GM18499 (cell line): Measurements from ENCODE around the gene ERP44.
"Not testable (repeated sequence)": the region's sequence is repeated elsewhere in the genome, so short reads cannot be mapped to it uniquely, and the experiment has no call there.

Source experiments
- ATAC-seq: cut with Tn5 transposase; IDR thresholded peaks from one replicate; pipeline ENCODE4 v1.9.1; 2021; ENCODE audit warnings: moderate number of reproducible peaks; ENCODE audit not compliant: insufficient read depth, unreplicated experiment

Gene ERP44

DNA sequence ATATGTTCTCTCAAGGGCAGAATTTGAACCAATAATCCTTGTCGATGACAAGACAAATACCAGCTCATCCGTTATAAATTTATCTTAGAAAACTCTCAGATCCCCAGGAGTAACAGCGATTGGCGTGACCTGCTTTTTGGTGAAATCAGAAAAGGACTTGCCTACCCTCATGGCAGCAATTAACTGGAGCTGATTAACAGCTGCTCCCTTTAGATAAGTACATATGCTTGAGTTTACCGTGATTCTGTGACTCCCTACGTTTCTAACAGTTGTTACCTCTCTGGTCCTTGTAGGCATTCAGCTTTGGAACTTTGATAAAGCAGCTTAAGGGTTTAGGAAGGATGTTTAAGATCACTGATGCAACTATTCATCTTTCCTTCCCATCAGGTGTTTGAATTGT is 2.8 kb upstream of the ERP44 start:
- no peak for ATAC-seq

DNA sequence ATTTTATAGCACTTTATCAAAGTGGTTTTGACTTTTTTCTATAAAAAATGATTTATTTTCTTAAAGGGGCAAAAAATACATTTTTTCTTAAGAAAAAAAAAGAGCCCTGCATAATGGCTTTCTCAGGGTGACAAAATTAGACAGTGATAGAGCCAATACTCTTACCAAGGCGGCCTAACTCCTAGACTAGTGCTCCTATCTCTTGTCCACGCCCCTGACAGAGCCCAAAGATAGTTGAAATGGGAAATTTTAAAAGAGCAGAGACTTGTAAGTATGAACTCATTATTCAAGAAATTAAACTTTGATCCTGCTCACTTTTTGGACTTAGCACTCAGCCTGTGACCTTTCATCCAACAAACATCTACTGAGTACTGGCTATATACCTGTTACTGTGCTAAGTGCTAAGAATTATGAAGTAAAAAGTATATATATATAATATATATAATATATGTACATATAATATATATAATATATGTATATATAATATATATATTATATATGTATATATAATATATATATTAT is 1.4 kb upstream of the ERP44 start:
- no peak for ATAC-seq

DNA sequence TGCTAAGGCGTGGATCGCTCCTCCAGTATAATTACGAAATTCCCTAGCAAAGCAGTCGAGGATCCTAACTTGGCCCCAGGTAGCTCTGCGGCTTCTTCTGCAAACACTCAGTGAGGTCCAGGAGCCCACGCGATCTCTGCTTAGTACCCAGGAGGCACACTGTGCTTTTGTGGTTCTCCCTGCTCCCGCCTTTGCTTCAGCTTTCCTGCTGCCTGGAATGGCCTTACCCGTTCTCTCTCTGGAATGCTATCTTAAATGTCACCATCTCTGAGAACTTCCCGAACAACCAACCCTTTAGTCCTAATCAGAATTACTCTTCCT is 882 bp upstream of the ERP44 start:
- ATAC-seq, result no peak

DNA sequence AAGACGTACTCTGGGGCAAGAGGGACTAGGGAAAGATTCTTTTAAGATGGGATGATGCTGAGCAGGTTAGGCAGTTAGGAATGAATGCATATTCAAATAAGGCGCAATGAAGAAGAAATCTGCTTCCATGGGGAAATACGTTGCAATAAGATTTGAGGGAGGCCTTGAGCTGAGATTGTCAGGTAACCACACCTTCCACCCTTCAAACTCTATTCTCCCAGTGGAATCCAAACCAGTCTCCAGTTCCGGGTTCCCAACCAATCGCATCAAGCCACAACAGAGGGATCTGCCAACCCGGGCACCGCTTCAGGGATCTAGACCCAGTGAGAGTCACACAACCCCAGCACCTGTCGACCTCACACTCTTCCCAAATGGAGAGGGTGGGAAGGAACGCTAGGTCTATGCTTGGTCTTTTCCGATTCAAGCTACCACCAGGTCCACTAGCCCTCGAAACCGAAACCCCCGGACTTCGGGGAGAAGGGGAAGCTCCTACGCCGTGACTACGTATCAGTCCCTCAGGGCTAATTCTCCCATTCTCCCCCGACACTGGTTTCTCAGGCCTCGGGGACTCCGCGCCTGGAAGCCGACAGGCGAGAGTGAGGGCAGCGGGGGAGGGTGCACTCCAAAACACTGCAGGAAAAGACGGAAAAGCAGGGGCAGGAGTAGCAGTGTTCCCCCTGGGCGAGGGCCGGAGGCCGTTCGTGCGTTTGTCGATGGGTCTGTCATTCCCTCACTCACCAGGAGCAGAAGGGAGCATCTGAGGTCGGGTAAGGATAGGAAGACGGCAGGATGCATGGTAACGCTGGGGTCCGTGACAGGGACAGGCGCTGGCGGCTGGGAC is 534 bp downstream of the ERP44 start:
- ATAC-seq, result no peak

DNA sequence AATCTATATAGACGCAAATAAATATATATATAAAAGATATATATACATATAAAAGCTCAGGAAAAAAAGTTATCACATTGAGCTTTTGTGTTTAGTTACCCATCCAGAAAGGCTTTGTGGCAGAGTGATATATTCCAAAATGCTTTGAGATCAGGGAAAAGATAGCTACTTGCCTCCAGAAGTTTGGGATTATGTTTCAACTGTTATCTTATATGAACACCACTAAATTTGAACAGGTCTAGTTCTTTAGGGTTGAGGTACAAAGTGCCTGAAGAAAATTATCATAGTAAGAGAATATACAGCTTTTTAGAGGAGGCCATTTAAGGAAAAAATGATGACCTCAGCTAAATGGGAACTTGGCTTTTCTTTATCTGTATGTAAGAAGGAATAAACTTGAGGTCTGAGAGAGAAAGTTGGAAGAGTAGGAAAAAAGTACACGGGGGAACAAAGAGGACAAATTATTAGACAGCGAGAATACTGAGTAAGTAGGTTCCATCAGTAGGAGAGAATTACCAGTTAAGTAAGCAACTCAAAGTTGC is 2.4 kb downstream of the ERP44 start:
- ATAC-seq, result no peak

DNA sequence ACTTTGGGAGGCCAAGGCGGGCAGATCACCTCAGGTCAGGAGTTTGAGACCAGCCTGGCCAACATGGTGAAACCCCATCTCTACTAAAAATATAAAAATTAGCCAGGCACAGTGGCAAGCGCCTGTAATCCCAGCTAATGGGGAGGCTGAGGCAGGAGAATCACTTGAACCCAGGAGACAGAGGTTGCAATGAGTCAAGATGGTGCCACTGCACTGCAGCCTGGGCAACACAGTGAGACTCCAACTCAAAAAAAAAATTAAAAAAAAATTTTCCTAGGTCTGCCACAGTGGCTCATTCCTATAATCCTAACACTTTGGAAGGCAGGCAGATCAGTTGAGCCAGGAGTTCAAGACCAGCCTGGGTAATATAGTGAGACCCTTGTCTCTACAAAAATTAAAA is 4.4 kb downstream of the ERP44 start:
- ATAC-seq, result not testable (repeated sequence)

DNA sequence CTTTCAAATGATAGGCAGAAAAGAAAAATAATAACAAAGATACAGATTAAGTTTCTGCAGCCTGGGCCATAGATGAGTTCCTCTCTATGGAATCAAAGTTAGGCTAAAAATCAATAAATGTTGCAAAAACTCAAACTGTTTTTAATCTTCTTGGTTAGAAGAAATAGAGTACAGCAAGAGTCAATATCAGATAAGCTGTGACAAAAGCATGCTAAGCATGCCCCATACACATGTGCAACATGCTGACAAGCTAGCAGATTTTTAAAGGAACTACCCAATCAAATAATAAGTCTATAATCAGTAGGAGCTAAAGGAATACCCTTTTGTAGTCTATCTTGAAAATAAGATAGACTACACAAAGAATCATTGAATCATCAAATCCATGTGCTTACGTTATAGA is 6.7 kb downstream of the ERP44 start:
- ATAC-seq, result no peak

DNA sequence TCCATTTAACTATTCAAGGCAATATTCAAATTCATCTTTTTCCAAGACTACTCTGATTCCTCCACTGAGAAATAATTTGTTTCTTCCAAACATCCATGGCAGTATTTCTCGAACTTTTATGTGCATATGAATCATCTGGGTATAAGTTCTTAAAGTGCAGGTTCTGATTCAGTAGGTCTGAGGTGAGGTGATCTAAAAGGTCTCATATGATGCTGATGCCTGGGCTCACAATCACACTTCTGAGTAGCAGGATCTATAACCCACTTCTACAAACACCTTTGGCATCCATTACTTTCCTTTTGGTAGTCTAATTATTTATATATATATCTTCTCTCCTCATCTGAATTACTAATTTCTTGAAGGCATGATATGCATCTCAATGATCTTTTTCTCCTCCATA is 7.2 kb downstream of the ERP44 start:
- ATAC-seq, result no peak

DNA sequence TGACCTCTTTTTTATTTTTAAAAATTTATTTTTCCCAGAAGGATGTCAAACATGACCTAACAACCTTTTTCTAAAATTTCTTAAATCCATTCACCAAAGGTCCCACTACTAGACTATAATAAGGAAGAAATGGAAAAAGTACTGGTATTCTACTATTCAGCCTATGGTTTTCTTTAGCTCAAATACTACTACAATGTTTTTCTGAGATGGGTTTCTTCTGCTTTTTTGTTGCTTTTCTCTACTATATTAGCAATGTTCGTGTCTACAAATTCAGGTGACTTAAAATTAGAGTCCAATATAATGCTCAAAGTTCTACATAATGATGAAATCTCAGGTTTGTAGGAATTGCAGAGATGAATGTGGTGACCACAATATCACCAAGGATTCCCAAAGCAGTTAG is 7.9 kb downstream of the ERP44 start:
- no peak for ATAC-seq

DNA sequence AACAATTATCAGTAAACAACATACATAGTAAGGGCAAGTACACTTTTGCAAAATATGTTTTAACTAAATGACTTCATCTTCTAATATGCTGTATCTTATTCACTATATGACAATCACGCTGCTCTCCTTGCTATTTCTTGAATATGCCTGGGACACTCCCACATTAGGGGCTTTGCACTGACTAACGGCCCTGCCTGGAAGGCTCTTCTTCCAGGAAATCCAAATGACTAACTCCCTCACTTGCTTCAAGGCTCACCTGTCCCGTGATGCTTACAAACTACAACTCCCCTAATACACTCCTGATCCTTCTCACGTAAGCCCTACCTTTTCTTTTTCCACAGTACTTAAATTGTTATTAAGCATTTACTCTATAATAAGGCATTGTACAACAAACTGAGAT is 10.6 kb downstream of the ERP44 start:
- ATAC-seq, result no peak

DNA sequence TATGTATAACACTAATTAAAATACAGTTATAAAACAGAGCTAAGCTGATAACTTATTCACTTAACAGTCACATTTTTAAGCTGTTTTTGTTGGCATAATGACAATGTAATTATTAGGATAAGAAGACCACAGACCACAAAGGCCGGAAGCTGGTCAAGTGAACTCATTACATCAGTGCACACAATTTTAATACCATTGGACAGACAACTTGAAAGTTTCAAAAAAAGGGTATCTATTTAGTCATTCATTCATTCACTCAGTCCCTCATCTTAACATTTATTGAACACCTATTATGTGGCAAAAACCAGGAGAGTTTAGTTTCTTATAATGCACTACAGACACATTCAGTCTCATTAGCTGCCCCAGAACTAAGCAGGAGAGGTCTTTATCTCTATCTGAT is 11.6 kb downstream of the ERP44 start:
- ATAC-seq, result no peak

DNA sequence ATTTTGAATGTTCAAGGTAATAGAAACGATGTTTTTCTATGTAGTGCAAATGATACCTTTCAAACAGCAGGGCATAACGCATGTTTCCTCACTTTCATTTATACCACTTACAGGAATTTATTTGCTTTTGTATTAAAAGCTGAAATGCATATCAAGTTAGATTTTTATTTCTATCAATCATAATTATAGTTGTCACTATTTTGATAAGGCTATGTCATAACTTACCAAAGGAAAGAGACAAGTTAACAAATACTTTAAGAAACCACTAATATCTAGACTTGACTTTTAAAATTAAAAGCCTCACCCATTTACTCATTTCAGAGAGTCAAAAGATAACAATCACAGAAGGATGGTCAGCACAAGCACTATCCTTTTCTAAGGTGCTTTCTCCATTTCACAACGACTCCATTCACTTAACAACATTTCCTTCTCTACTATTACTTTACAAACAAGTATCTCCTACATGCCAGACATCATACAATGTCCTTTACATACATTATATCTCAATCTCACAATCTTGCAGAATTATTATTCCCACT is 12.6 kb downstream of the ERP44 start:
- ATAC-seq, result no peak

DNA sequence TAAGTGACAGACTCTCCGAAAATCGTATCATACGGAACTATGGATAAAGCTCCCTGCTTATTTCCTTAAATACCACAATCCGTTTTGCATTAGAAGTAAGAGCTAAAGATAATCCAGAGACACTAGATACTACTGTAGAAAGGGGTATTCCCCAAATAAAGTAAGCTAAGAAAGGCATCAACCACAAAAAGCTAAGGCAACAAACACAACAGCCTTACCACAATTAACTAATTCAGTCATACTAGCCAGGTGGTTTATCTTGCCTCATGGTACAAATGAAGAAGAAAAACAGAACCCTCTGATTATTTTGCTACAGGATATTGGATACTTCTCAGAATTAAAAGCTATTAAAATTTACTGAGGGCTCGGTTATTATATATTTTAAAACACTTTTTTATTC is 14.1 kb downstream of the ERP44 start:
- peak; percentile 84 for ATAC-seq

DNA sequence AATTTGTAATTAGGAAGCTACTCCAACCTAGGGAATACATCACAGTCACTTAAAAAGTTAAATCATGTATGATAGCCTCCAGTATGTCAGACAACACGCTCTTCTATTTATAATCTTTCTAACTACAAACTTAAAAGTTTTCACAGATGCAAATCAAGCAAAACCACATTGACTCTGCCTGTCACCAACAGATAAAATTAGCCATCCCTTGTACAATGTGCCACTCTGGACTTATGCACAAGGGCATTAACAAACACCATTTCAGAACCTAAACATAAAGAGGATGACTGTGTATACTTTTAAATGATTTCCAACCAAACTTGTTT is 14.7 kb downstream of the ERP44 start:
- ATAC-seq, result no peak

DNA sequence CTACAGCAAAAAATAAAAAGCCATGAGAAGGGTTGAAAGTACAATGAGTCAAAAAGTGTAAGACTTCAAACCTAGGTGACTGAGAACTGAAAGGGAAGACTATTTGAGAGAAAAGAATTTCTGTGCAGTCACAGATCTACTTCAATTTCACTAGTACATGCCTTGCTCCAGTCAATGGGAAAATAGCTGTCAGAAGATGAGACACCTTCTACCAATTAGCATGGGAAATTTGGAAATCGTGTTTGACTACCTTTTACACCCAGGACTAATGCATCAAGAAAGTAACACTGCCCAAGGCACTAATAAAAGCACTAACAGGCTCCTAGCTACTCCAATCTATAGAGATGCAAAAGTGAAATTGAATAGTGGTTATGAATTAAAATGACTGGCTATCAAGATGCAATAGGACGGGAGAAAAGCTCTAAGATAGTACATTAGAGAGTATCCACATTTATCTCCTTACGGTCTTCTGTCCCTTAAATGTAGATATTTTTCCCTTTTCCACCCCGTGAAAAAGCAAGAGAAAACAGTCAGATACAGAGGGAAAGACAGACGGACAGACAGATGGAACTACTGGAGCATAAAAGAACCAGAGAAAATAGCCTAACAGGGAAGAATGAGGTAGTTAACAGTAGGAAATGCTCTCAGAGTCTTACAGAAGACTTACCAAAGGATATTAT is 15.2 kb downstream of the ERP44 start:
- ATAC-seq, result no peak

DNA sequence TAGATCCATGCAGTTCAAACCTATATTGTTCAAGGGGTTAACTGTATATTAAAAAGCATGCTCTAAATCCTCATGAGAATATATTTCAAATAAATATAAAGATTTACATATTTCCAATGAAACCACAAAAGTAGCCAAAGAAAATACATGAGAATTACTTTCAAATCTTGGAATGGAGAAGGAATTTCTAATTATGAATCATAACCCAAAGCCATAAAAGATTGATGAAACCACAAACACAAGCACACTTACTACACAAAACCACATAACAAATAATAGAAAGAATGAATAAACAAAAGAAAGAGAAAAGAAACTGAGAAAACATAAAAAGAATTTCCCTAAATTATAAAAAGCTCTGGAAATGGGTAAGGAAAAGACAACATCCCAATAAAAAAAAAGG is 16.0 kb downstream of the ERP44 start:
- ATAC-seq, result no peak

DNA sequence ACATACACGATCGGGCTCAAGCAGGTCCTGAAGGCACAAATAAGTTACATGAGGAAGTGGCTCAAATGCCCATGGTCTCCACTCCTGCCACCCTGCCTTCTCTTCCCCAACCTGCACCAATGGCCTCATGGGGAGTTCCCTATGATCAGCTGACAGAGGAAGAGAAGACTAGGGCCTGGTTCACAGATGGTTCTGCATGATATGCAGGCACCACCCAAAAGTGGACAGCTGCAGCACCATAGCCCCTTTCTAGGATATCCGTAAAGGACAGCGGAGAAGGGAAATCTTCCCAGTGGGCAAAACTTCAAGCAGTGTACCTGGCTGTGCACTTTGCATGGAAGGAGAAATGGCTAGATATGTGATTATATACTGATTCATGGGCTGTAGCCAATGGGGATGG is 22.5 kb downstream of the ERP44 start:
- ATAC-seq, result not testable (repeated sequence)

DNA sequence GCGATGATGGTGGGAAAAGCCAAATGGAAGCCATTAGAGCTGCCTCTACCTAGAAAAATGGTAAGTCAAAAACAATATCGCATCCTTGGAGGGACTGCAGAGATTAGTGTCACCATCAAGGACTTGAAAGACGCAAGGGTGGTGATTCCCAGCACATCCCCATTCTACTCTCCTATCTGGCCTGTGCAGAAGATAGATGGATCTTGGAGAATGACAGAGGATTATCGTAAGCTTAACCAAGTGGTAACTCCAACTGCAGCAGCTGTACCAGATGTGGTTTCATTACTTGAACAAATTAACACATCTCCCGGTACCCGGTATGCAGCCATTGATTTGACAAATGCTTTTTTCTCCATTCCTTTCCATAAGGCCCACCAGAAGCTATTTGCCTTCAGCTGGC is 23.8 kb downstream of the ERP44 start:
- ATAC-seq, result no peak

DNA sequence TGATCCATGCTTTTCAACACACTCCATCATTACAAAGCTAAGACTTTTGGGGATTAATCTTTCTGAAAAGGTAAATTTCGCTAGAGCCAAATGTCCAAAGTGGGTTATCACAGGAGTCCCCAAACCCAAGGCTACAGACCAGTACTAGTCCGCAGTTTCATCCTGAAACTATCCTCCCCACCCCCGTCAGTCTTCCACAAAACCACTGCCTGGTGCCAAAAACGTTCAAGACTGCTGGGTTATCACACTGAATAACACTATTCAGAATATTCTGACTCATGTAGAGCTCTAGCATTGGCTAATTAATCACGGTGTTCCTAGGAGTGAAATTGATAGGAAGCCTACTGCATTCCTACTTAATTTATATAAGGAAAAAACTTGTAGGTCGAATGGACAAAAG is 24.7 kb downstream of the ERP44 start:
- ATAC-seq, result no peak

DNA sequence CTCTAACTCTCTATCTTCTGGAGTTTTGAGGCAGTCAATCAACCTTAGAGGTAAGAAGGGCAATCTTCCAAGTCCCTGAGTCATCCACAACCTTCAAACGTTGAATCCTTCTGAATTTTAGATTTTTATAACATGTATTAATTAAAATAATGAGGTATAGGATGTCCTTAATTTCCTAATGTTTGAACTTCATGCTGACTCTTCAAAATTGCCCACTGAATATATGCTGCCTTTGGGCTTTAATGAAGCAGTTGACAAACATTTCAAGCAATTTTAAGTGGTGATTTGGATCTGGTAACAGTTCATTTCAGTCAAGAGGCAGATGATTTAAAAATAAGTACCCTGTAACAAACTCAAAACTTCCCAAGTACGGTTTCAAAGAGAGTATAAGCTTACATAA is 26.0 kb downstream of the ERP44 start:
- no peak for ATAC-seq

DNA sequence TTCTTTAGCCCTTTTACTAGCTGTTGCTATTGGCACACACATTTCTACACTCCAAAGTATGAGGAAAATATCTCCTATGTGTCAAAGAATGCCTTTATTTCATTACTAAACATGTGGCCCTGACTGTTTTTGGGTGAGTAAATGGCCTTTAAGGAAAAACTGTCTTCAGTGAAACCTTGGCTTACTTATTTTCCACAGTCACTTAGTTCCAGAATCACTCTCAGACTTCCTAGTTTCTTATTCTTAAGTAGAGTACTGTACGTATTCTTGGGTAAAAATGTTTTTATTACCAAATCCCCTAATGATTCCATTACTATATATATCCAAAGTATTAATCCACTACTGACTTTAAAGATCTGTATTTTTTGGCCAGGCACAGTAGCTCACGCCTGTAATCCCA is 27.5 kb downstream of the ERP44 start:
- ATAC-seq, result no peak
